NCI-H2081 (cell line): ENCODE results near the gene MFSD11.
"Not testable (repeated sequence)": the region's sequence is repeated elsewhere in the genome, so short reads cannot be mapped to it uniquely, and the experiment has no call there.

Experiments used
- DNase-seq, 2 experiments: peaks; one replicate each; lab custom pipeline; 2025; lab: John Stamatoyannopoulos, UW

MFSD11 gene

GRCh38 chr17:76797241-76797840 lies 59.4 kb downstream of the MFSD11 start:
- DNase-seq: no peak

- DNase-seq: no peak
These were observed 63.8 kb downstream of the MFSD11 start for GRCh38 chr17:76801706-76802105.

- DNase-seq: no peak
These were observed 67.4 kb downstream of the MFSD11 start for GRCh38 chr17:76805319-76805718.

- DNase-seq: not testable (repeated sequence)
These were observed 68.2 kb downstream of the MFSD11 start for GRCh38 chr17:76806151-76806550.

- not testable (repeated sequence) for DNase-seq
These were observed 68.8 kb downstream of the MFSD11 start for GRCh38 chr17:76806767-76807166.

- no peak for DNase-seq
These were observed 70.4 kb downstream of the MFSD11 start for GRCh38 chr17:76808326-76808725.

GRCh38 chr17:76810956-76811355 lies 73.0 kb downstream of the MFSD11 start:
- peak in 1 of 2 experiments; percentile 55 for DNase-seq

GRCh38 chr17:76811834-76812233 lies 73.9 kb downstream of the MFSD11 start:
- no peak for DNase-seq

GRCh38 chr17:76812263-76812662 lies 74.3 kb downstream of the MFSD11 start:
- no peak for DNase-seq

GRCh38 chr17:76812968-76813367 lies 75.0 kb downstream of the MFSD11 start:
- DNase-seq: no peak

GRCh38 chr17:76815907-76816589 lies 78.1 kb downstream of the MFSD11 start:
- DNase-seq: not testable (repeated sequence)

- DNase-seq: peak; percentile 82 to 86
These were observed 78.7 kb downstream of the MFSD11 start for GRCh38 chr17:76816590-76817135.

GRCh38 chr17:76820039-76820438 lies 82.1 kb downstream of the MFSD11 start:
- peak; percentile 75 to 87 for DNase-seq

GRCh38 chr17:76820561-76820960 lies 82.6 kb downstream of the MFSD11 start:
- DNase-seq: peak; percentile 77 to 89

- no peak for DNase-seq
These were observed 84.4 kb downstream of the MFSD11 start for GRCh38 chr17:76822184-76822778.

GRCh38 chr17:76824093-76824492 lies 86.2 kb downstream of the MFSD11 start:
- no peak for DNase-seq

GRCh38 chr17:76826330-76827068 lies 88.6 kb downstream of the MFSD11 start:
- DNase-seq: no peak

- DNase-seq: no peak
These were observed 89.8 kb downstream of the MFSD11 start for GRCh38 chr17:76827736-76828135.
